A549 (cell line): ENCODE results near the gene AIF1L.

Experiments
- CEBPB ChIP-seq, 2 experiments: fragments of >200 bp in 1 of 2; sonication (Bioruptor Twin) in 1 of 2; formaldehyde crosslinking in 1 of 2; IDR thresholded peaks; 2 replicates each; pipeline ENCODE4 v1.6.1; 2012 to 2016
- CTCF ChIP-seq: fragments of >200 bp; sonication (Bioruptor Twin); formaldehyde crosslinking; IDR thresholded peaks from 3 replicates; pipeline ENCODE4 v1.5.1; 2016
- ELK1 ChIP-seq: fragments of 150-350 bp; IDR thresholded peaks from 2 replicates; pipeline ENCODE4 v1.6.1; 2014; ENCODE audit warnings: low read depth, mild to moderate bottlenecking, low read length
- EP300 ChIP-seq, 2 experiments: fragments of >200 bp; sonication (Bioruptor Twin); formaldehyde crosslinking; IDR thresholded peaks; 2 replicates in 1 of 2; 3 replicates in 1 of 2; pipeline ENCODE4 v1.6.1; 2016 to 2017
- HOXA7 ChIP-seq: fragments of 250-450 bp; sonication (Bioruptor Pico); IDR thresholded peaks from 2 replicates; pipeline ENCODE4 v1.5.0; 2020; ENCODE audit warnings: mild to moderate bottlenecking, moderate library complexity
- JUN ChIP-seq, 2 experiments: fragments of >200 bp; sonication (Bioruptor Twin); formaldehyde crosslinking; IDR thresholded peaks; 2 replicates in 1 of 2; 3 replicates in 1 of 2; pipeline ENCODE4 v1.6.1; 2016 to 2017
- KDM1A ChIP-seq: fragments of 200-600 bp; sonication (generic); IDR thresholded peaks from 2 replicates; pipeline ENCODE4 v1.6.1; 2016; ENCODE audit warnings: low read depth, mild to moderate bottlenecking
- POLR2A ChIP-seq: IDR thresholded peaks from 2 replicates; pipeline ENCODE4 v1.6.1; 2012; ENCODE audit warnings: mild to moderate bottlenecking, low read length
- SMC3 ChIP-seq: fragments of >200 bp; sonication (Bioruptor Twin); formaldehyde crosslinking; IDR thresholded peaks from 3 replicates; pipeline ENCODE4 v1.6.1; 2018; ENCODE audit warnings: inconsistent platforms
- ZFP36 ChIP-seq: fragments of 450-650 bp; IDR thresholded peaks from 2 replicates; pipeline ENCODE4 v1.6.1; 2014; ENCODE audit warnings: borderline replicate concordance; ENCODE audit not compliant: partially characterized antibody

GRCh38 chr9:131112374-131113154, 16.2 kb downstream of the AIF1L start:
- TF ChIP-seq KDM1A: no peak
- no peak for TF ChIP-seq CTCF
- TF ChIP-seq POLR2A: no peak
- no peak for TF ChIP-seq CEBPB (IDR thresholded peaks at IDR 0.05)
- TF ChIP-seq ZFP36: no peak
- no peak for TF ChIP-seq ELK1
- no peak for TF ChIP-seq EP300 (IDR thresholded peaks at IDR 0.05)
- no peak for TF ChIP-seq JUN (IDR thresholded peaks at IDR 0.05)
- no peak for TF ChIP-seq SMC3
- TF ChIP-seq HOXA7 (CRISPR knock-in tag): no peak
